Dermis microvascular lymphatic vessel endothelial cell (primary cell): Measurements from ENCODE around the gene TEAD2. TPM values are rescaled to one million over a fixed set of nuclear protein-coding genes. Genes with fewer than 3 reads are reported as not detected.
"Not testable (repeated sequence)": the region's sequence is repeated elsewhere in the genome, so short reads cannot be mapped to it uniquely, and the experiment has no call there.

Experiments
- DNase-seq, 2 donors: peaks; one replicate each; pipeline versions ENCODE4 v3.0.0 to v3.0.0-alpha.2; 2010; ENCODE audit warnings: low read depth in 2 of 2
- total RNA-seq: library from RNA; depleted of rRNA; stranded (reverse); fragments of >200 nt; gene quantifications from 2 replicates; pipeline ENCODE4 v1.2.1, GENCODE V29; 2014

The TEAD2 gene
- total RNA-seq, 1 donor from 2014 or later: 57.4 TPM

GRCh38 chr19:49333418-49333805, 28.8 kb downstream of the TEAD2 start:
- DNase-seq: no peak

DNA sequence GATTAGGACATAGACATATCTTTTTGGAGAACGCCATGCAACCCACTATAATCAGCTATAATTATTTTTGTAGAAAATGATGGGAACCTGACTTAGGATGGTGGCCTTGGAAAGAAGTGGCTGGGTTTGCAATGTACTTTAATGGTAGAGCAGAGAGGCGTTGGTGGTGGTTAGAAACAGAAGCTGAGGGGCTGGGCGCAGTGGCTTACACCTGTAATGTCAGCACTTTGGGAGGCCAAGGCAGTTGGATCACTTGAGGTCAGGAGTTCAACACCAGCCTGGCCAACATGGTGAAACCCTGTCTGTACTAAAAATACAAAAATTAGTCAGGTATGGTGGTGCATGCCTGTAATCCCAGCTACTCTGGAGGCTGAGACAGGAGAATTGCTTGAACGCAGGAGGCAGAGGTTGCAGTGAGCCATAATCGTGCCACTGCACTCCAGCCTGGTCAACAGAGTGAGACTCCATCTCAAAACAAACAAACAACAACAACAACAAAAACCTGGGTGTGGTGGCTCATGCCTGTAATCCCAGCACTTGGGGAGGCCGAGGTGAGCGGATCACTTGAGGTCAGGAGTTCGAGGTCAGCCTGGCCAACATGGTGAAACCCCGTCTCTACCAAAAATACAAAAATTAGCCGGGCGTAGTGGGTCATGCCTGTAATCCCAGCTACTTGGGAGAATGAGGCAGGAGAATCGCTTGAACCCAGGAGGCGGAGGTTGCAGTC, 29.4 kb downstream of the TEAD2 start:
- not testable (repeated sequence) for DNase-seq

GRCh38 chr19:49331616-49332055, 30.6 kb downstream of the TEAD2 start:
- DNase-seq: peak in 1 of 2 donors; percentile 41

GRCh38 chr19:49331187-49331586, 31.0 kb downstream of the TEAD2 start:
- DNase-seq: not testable (repeated sequence)

DNA sequence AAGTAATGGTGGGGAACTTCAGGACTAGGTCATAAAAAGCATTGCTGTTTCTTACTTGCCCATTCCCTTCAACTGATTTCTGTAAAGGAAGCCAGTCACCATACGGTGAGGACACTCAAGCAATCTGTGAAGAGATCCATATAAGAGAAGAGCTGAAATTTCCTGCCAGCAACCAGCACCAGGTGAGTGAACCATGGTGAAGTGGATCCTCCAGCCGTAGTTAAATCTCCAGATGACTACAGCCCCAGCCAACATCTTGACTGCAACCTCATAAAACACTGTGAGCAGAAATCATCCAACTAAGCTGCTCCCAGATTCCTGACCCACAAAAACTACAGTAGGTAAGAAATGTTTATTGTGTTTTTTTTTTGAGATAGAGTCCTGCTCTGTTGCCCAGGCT, 33.5 kb downstream of the TEAD2 start:
- DNase-seq: no peak

DNA sequence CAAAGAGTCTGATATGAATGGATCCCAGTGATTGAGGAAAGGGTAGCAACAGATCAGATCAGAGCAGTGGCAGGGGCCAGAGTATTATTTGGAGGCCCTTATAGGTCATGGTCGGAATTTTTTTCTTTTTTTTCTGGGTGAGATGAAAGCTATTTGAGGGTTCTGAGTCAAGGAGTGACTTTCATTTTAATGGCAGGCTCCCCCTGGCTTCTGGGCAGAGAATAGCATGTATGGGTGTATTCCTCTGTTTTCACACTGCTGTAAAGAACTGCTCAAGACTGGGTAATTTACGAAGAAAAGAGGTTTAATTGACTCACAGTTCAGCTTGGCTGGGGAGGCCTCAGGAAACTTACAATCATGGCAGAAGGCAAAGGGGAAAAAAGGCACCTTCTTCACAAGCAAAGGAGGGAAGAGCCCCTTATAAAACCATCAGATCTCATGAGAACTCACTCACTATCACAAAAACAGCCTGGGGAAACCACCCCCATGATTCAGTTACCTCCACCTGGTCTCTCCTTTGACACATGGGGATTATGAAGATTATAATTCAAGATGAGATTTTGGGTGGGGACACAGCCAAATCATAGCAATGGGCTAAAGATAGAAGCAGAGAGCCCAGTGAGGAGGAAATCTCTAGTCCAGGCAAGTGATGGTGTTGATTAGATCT, 34.2 kb downstream of the TEAD2 start:
- peak in 1 of 2 donors; percentile 36 for DNase-seq

DNA sequence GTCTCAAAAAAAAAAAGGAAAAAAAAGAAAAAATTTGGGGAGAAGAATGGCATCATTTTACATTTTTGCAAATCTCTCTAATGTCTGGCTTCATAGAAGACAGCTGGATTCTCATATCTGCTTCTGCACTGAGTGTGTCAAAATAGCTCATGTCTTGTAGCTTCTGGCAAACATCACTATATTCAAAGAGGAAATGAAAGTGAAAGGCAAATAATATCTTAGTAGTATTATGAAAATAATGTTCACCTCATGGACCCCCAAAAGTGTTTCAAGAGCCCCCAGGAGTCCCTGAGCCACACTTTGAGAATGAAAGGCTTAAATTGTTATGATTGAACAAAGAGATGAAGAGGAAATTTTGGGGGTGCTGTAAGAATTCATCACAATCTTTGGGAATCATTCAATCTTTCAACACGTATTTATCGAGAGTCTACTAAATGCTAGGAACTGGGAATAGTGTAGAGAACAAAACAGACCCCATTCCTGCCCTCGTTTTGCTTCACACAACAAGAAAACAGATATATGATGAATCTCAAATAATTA, 36.0 kb downstream of the TEAD2 start:
- no peak for DNase-seq

GRCh38 chr19:49325756-49326155, 36.5 kb downstream of the TEAD2 start:
- not testable (repeated sequence) for DNase-seq

DNA sequence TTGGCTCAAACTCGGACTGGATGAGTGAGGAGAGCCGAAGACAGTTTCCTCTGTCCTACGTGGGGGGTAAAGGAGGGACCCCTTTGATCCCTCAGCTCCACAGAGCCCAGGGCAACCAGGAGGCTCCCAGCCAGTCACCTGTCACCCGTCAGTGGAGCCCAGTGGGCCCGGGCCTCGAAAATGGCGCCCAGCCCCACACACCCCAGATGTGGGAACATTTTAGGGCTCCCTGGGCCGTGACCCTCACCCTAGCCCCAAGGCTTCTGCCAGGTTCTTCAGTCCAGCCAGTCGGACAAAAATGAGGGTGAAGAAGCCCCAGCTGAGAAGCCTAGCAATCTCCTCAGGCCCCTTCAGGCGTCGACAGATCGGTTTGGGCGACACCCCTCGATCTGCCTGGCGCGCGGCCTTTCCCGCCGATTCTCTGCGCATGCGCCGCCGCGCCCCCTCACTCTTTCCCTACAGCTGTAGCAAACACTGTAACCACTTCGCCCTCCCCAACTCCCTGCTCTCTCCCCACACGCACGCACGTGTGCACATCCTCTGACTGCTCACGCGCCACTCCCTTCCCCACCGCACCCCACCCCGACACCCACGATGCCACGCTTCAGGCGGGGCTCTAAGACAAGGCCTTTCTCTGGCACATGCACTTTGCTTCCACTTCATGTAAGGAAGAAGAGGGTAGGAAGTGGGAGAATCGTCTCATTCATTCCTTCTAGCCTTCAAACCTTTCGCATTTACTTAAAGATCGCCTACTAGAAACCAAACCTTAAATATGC, 37.2 kb downstream of the TEAD2 start, which contains the start of gene SLC6A16:
TSS of gene SLC6A16 (minus strand) at position 391 of the 776 bp plus-strand sequence. CDS start 13,844 bp downstream, outside the sequence.
- DNase-seq: no peak

DNA sequence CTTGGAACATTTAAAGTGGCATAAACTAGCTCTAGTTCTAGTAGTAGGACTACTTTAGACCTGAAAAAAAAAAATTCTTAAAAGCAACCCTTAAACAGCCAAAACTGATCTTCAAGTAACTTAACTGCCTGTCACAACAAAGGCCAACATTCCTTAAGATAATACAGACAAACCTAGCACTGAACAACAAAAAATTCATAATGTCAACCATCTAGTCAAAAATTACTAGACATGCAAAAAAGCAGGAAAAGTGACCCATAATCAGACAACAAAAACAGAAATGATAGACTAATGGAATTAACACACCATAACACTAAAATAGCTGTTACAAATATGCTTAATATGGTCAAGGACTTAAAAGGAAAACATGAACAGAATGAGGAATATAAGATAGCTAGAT, 43.9 kb downstream of the TEAD2 start:
- no peak for DNase-seq

GRCh38 chr19:49316284-49316683, 45.9 kb downstream of the TEAD2 start:
- no peak for DNase-seq

DNA sequence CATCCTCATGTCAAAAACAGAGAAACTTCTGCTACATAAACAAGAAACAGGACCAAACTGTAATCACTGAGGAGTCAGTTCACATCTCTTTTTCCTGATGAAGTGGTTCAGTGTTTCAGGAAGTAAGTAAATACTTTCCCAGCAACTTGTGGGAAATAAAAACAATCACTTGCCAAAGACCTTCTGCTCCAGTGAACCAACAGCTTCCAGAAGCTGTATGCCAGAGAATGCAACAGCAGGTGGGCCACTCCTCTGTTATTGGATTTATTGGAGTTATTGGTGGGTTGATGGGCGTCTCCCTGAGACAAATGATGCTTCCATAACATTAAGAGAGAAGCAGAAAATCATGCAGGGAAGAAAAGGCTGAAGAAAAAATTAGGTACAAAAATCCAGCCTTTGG, 47.1 kb downstream of the TEAD2 start:
- peak in 1 of 2 donors; percentile 45 for DNase-seq

- DNase-seq: no peak
Measured at GRCh38 chr19:49309087-49309486, 53.1 kb downstream of the TEAD2 start.

GRCh38 chr19:49306734-49307133, 55.5 kb downstream of the TEAD2 start:
- DNase-seq: not testable (repeated sequence)

GRCh38 chr19:49301866-49302252, 60.4 kb downstream of the TEAD2 start:
- DNase-seq: no peak

- DNase-seq: peak; percentile 54 to 70
Measured at GRCh38 chr19:49301165-49301865, 60.9 kb downstream of the TEAD2 start.

DNA sequence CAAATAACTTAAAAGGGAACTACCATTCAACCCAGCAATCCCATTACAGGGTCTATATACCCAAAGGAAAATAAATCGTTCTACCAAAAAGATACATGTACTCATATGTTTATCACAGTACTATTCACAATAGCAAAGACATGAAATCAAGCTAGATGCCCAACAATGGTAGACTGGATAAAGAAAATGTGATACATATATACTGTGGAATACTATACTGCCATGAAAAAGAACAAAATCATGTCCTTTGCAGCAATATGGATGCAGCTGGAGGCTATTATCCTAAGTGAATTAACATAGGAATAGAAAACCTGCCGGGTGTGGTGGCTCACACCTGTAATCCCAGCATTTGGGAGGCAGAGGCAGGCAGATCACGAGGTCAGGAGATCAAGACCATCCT, 63.6 kb downstream of the TEAD2 start:
- DNase-seq: not testable (repeated sequence)

- DNase-seq: no peak
Measured at GRCh38 chr19:49297403-49297802, 64.8 kb downstream of the TEAD2 start.

- no peak for DNase-seq
Measured at GRCh38 chr19:49295208-49295880, 66.9 kb downstream of the TEAD2 start.

GRCh38 chr19:49294401-49294800, 67.8 kb downstream of the TEAD2 start:
- DNase-seq: no peak
